Measurements from ENCODE around the gene STK32B. TPM values are rescaled to one million over a fixed set of nuclear protein-coding genes. Genes with fewer than 3 reads are reported as not detected.

The STK32B gene
- total and polyA plus RNA-seq, 2 experiments from 2014 or later = 0.71 to 2.3 TPM

DNA sequence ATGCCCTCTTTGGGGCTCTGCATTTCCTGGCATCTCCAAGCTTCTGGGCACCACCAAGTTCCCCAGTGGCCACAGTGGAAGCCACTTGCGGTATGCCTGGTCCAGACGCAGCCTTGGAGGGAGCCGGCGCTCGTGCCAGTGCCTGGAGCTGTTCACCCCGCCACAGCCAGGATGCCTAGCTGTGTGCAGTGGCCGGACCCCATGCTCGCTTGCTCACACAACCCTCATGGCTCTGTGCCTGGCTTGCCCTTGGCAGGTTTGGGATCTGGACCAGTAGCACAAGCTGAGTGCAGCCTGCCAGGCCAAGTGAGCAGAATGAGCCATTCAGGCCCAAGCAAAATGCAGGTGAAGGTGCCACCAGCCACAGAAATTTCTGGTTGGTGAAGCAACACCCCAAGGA is 373.6 kb downstream of the STK32B start (continued):
- TF ChIP-seq, protein P1, sequence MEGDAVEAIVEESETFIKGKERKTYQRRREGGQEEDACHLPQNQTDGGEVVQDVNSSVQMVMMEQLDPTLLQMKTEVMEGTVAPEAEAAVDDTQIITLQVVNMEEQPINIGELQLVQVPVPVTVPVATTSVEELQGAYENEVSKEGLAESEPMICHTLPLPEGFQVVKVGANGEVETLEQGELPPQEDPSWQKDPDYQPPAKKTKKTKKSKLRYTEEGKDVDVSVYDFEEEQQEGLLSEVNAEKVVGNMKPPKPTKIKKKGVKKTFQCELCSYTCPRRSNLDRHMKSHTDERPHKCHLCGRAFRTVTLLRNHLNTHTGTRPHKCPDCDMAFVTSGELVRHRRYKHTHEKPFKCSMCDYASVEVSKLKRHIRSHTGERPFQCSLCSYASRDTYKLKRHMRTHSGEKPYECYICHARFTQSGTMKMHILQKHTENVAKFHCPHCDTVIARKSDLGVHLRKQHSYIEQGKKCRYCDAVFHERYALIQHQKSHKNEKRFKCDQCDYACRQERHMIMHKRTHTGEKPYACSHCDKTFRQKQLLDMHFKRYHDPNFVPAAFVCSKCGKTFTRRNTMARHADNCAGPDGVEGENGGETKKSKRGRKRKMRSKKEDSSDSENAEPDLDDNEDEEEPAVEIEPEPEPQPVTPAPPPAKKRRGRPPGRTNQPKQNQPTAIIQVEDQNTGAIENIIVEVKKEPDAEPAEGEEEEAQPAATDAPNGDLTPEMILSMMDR (conservative IDR thresholded peaks at IDR 0.05; ENCODE audit: low read depth in 2 of 2) = no peak
- TF ChIP-seq NANOG (IDR thresholded peaks at IDR 0.05; ENCODE audit: borderline replicate concordance) = no peak

DNA sequence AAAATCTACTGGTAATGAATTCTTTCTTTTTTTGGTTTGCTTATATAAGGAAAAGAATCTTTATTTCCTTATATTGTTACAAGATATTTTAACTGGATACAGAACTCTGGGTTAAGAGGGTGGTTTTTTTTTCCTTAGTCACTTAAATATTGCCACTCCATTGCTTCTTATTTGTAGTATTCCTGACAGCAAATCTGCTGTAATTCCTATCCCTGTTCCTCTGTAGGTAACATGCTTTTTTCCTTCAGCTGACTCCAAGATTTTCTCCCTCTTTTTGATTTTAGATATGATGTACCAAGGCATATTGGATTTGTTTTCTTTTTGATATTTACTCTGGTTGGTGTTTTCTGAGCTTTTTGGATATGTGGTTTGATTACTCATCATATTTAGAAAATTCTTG is 378.5 kb downstream of the STK32B start:
- no peaks in the 10 kb centered on the region for H3K4me1 Mint-ChIP-seq
- H3K4me1 ChIP-seq (ENCODE audit: insufficient read depth) = no peaks in the 10 kb centered on the region
- no peak overlapping the region for H3K4me3 Mint-ChIP-seq
- no peaks in the 10 kb centered on the region for H3K27me3 Mint-ChIP-seq (ENCODE audit: insufficient read depth, low read depth, poor library complexity)
- H3K36me3 Mint-ChIP-seq (ENCODE audit: low read depth) = no peaks in the 10 kb centered on the region
- H3K79me2 ChIP-seq (replicated peaks; ENCODE audit: insufficient read depth) = no peaks in the 10 kb centered on the region
- H3K9me3 Mint-ChIP-seq = peaks cover 19% of the 10 kb centered on the region
- no peaks in the 10 kb centered on the region for H4K20me1 ChIP-seq (replicated peaks; ENCODE audit: insufficient read depth)
- no peak overlapping the region for H3K27ac ChIP-seq (ENCODE audit: low read depth)
- ATAC-seq = no peak
- H3K9me2 ChIP-seq (ENCODE audit: insufficient read depth) = 0 out of 2 replicates have a peak, but pooled peaks cover 7% of the 10 kb centered on the region
- H2AFZ ChIP-seq = no peak overlapping the region
- no peaks in the 10 kb centered on the region for H3F3A ChIP-seq (replicated peaks; ENCODE audit: low read depth)
- H3K27me3 ChIP-seq (ENCODE audit: insufficient read depth) = no peaks in the 10 kb centered on the region
- H3K27ac Mint-ChIP-seq = no peak overlapping the region
- H3K4me2 ChIP-seq = no peak overlapping the region
- TF ChIP-seq NANOG (IDR thresholded peaks at IDR 0.05; ENCODE audit: borderline replicate concordance) (no peak), ZNF331 (CRISPR knock-in tag; IDR thresholded peaks at IDR 0.05; ENCODE audit: low read depth) (no peak), ZNF114 (CRISPR knock-in tag; IDR thresholded peaks at IDR 0.05) (no peak), STAT1 (IDR thresholded peaks at IDR 0.05; ENCODE audit: unreplicated experiment) (no peak)
- TF ChIP-seq, protein P2, sequence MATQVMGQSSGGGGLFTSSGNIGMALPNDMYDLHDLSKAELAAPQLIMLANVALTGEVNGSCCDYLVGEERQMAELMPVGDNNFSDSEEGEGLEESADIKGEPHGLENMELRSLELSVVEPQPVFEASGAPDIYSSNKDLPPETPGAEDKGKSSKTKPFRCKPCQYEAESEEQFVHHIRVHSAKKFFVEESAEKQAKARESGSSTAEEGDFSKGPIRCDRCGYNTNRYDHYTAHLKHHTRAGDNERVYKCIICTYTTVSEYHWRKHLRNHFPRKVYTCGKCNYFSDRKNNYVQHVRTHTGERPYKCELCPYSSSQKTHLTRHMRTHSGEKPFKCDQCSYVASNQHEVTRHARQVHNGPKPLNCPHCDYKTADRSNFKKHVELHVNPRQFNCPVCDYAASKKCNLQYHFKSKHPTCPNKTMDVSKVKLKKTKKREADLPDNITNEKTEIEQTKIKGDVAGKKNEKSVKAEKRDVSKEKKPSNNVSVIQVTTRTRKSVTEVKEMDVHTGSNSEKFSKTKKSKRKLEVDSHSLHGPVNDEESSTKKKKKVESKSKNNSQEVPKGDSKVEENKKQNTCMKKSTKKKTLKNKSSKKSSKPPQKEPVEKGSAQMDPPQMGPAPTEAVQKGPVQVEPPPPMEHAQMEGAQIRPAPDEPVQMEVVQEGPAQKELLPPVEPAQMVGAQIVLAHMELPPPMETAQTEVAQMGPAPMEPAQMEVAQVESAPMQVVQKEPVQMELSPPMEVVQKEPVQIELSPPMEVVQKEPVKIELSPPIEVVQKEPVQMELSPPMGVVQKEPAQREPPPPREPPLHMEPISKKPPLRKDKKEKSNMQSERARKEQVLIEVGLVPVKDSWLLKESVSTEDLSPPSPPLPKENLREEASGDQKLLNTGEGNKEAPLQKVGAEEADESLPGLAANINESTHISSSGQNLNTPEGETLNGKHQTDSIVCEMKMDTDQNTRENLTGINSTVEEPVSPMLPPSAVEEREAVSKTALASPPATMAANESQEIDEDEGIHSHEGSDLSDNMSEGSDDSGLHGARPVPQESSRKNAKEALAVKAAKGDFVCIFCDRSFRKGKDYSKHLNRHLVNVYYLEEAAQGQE (IDR thresholded peaks at IDR 0.05; ENCODE audit: unreplicated experiment) = no peak
- TF ChIP-seq, protein P1 (conservative IDR thresholded peaks at IDR 0.05; ENCODE audit: low read depth in 2 of 2) = no peak
- TF ChIP-seq, protein P3, sequence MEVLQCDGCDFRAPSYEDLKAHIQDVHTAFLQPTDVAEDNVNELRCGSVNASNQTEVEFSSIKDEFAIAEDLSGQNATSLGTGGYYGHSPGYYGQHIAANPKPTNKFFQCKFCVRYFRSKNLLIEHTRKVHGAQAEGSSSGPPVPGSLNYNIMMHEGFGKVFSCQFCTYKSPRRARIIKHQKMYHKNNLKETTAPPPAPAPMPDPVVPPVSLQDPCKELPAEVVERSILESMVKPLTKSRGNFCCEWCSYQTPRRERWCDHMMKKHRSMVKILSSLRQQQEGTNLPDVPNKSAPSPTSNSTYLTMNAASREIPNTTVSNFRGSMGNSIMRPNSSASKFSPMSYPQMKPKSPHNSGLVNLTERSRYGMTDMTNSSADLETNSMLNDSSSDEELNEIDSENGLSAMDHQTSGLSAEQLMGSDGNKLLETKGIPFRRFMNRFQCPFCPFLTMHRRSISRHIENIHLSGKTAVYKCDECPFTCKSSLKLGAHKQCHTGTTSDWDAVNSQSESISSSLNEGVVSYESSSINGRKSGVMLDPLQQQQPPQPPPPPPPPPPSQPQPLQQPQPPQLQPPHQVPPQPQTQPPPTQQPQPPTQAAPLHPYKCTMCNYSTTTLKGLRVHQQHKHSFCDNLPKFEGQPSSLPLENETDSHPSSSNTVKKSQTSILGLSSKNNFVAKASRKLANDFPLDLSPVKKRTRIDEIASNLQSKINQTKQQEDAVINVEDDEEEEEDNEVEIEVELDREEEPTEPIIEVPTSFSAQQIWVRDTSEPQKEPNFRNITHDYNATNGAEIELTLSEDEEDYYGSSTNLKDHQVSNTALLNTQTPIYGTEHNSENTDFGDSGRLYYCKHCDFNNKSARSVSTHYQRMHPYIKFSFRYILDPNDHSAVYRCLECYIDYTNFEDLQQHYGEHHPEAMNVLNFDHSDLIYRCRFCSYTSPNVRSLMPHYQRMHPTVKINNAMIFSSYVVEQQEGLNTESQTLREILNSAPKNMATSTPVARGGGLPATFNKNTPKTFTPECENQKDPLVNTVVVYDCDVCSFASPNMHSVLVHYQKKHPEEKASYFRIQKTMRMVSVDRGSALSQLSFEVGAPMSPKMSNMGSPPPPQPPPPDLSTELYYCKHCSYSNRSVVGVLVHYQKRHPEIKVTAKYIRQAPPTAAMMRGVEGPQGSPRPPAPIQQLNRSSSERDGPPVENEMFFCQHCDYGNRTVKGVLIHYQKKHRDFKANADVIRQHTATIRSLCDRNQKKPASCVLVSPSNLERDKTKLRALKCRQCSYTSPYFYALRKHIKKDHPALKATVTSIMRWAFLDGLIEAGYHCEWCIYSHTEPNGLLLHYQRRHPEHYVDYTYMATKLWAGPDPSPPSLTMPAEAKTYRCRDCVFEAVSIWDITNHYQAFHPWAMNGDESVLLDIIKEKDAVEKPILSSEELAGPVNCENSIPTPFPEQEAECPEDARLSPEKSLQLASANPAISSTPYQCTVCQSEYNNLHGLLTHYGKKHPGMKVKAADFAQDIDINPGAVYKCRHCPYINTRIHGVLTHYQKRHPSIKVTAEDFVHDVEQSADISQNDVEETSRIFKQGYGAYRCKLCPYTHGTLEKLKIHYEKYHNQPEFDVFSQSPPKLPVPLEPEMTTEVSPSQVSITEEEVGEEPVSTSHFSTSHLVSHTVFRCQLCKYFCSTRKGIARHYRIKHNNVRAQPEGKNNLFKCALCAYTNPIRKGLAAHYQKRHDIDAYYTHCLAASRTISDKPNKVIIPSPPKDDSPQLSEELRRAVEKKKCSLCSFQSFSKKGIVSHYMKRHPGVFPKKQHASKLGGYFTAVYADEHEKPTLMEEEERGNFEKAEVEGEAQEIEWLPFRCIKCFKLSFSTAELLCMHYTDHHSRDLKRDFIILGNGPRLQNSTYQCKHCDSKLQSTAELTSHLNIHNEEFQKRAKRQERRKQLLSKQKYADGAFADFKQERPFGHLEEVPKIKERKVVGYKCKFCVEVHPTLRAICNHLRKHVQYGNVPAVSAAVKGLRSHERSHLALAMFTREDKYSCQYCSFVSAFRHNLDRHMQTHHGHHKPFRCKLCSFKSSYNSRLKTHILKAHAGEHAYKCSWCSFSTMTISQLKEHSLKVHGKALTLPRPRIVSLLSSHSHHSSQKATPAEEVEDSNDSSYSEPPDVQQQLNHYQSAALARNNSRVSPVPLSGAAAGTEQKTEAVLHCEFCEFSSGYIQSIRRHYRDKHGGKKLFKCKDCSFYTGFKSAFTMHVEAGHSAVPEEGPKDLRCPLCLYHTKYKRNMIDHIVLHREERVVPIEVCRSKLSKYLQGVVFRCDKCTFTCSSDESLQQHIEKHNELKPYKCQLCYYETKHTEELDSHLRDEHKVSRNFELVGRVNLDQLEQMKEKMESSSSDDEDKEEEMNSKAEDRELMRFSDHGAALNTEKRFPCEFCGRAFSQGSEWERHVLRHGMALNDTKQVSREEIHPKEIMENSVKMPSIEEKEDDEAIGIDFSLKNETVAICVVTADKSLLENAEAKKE (CRISPR knock-in tag; IDR thresholded peaks at IDR 0.05) = no peak
- no peak for DNase-seq (ENCODE audit: low spot score)
- no peak overlapping the region for H3K4me3 ChIP-seq
- H3K36me3 ChIP-seq (ENCODE audit: insufficient read depth) = no peaks in the 10 kb centered on the region
